Measurements from ENCODE around the gene ADK.

DNA sequence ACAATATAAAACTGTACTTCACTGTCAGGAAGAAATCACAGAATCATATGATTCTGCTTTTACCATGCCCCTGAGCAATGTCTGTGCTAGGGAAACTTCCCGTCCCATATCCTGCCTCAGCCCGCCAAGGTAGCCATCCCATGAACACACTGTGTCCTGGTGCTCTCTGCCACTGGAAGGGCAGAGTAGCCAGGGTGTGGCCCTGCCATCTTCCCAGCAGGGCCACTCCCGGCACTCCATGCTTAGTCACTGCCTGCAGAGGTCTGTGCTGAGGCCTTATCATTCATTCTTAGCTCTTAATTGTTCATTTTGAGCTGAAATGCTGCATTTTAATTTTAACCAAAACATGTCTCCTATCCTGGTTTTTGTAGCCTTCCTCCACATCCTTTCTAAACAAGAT is 32.2 kb upstream of the ADK start:
- TF ChIP-seq, protein P1, sequence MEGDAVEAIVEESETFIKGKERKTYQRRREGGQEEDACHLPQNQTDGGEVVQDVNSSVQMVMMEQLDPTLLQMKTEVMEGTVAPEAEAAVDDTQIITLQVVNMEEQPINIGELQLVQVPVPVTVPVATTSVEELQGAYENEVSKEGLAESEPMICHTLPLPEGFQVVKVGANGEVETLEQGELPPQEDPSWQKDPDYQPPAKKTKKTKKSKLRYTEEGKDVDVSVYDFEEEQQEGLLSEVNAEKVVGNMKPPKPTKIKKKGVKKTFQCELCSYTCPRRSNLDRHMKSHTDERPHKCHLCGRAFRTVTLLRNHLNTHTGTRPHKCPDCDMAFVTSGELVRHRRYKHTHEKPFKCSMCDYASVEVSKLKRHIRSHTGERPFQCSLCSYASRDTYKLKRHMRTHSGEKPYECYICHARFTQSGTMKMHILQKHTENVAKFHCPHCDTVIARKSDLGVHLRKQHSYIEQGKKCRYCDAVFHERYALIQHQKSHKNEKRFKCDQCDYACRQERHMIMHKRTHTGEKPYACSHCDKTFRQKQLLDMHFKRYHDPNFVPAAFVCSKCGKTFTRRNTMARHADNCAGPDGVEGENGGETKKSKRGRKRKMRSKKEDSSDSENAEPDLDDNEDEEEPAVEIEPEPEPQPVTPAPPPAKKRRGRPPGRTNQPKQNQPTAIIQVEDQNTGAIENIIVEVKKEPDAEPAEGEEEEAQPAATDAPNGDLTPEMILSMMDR (conservative IDR thresholded peaks at IDR 0.05; ENCODE audit: low read depth in 2 of 2) = no peak
- TF ChIP-seq EZH2 (IDR thresholded peaks at IDR 0.05; ENCODE audit: low read depth, unreplicated experiment) (no peak), EZH2phosphoT487 (IDR thresholded peaks at IDR 0.05; ENCODE audit: unreplicated experiment) (no peak), POLR2AphosphoS5 (IDR thresholded peaks at IDR 0.05; ENCODE audit: low read depth) (no peak; the same call in 1 of the 2 replicates), CREB1 (CRISPR knock-in tag; IDR thresholded peaks at IDR 0.05; ENCODE audit: low read depth) (no peak), JUNB (IDR thresholded peaks at IDR 0.05; ENCODE audit: unreplicated experiment) (no peak), ZNF331 (CRISPR knock-in tag; IDR thresholded peaks at IDR 0.05; ENCODE audit: low read depth) (no peak), STAT1 (IDR thresholded peaks at IDR 0.05; ENCODE audit: unreplicated experiment) (no peak), NANOG (IDR thresholded peaks at IDR 0.05; ENCODE audit: borderline replicate concordance) (no peak), ZNF114 (CRISPR knock-in tag; IDR thresholded peaks at IDR 0.05) (no peak)
- TF ChIP-seq, protein P2, sequence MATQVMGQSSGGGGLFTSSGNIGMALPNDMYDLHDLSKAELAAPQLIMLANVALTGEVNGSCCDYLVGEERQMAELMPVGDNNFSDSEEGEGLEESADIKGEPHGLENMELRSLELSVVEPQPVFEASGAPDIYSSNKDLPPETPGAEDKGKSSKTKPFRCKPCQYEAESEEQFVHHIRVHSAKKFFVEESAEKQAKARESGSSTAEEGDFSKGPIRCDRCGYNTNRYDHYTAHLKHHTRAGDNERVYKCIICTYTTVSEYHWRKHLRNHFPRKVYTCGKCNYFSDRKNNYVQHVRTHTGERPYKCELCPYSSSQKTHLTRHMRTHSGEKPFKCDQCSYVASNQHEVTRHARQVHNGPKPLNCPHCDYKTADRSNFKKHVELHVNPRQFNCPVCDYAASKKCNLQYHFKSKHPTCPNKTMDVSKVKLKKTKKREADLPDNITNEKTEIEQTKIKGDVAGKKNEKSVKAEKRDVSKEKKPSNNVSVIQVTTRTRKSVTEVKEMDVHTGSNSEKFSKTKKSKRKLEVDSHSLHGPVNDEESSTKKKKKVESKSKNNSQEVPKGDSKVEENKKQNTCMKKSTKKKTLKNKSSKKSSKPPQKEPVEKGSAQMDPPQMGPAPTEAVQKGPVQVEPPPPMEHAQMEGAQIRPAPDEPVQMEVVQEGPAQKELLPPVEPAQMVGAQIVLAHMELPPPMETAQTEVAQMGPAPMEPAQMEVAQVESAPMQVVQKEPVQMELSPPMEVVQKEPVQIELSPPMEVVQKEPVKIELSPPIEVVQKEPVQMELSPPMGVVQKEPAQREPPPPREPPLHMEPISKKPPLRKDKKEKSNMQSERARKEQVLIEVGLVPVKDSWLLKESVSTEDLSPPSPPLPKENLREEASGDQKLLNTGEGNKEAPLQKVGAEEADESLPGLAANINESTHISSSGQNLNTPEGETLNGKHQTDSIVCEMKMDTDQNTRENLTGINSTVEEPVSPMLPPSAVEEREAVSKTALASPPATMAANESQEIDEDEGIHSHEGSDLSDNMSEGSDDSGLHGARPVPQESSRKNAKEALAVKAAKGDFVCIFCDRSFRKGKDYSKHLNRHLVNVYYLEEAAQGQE (IDR thresholded peaks at IDR 0.05; ENCODE audit: unreplicated experiment) = no peak
